COLO668 (cell line): Measurements from ENCODE around the gene RMC1.
"Not testable (repeated sequence)": the region's sequence is repeated elsewhere in the genome, so short reads cannot be mapped to it uniquely, and the experiment has no call there.

ENCODE experiments used
- DNase-seq: peaks from one replicate; lab custom pipeline; 2025; ENCODE audit not compliant: unreplicated experiment; lab: John Stamatoyannopoulos, UW

RMC1 gene

DNA sequence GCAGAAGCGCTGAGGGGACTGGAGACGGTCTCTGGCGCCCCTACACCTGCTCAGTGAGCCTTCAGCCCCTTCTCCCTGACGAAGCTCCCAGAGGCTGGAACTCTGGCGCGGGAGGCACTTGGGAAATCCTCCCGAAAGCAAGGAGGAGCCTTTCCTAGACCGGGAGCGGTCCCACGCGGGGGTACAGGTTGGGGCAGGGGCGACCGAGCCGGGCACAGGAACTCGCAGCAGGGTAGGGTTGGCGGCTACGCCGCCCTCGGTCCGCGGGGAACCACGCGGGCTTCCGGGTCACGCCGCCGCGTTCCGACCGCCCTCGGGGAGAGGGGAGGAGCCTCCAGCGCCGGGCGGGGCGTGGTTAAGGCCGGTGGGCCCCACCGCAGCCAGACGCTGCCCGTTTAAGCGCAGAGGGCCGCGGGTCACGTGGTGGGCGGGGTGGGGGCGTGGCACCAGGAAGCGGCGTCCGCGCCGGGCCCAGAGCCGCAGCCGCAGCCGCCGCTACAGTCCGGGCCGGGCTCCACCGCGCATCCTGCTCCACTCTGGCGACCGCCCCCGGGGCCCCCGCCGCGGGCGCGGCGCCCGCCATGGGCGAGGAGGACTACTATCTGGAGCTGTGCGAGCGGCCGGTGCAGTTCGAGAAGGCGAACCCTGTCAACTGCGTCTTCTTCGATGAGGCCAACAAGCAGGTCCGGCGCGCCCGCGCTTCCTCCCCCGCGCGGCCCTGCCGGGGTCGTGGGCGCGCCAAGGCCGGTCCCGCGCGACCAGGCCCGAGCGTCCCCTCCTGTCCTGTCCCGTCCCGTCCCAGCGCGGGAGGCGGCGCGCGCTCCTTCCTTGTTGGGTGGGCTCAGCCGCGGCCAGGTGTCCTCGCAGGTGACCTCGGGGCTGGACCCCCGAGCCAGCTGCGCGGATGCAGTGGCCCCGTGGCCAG is at the start of gene RMC1:
Gene RMC1 (plus strand): TSS at position 474 of the 925 bp plus-strand sequence. CDS start 108 bp downstream, at position 582.
- peak; percentile 99 for DNase-seq

DNA sequence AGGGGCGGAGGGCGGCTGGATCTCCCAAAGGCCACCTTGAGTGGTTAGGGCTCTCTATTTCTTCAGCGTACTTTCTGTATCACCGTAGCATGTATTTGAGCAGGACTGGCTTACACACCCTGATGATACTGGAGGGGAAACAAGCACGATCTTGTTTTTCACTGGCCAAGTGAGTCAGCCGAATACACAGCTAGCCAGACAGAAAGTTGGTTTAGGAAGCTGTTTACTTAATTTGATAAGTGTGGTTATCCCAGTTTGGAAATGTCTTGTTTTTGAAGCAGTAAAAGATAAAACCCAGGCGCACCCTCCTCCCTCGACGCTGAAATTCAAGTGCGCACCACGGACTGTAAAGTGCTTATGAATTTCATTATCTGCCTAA is 49.6 kb upstream of the RMC1 start:
- no peak for DNase-seq

DNA sequence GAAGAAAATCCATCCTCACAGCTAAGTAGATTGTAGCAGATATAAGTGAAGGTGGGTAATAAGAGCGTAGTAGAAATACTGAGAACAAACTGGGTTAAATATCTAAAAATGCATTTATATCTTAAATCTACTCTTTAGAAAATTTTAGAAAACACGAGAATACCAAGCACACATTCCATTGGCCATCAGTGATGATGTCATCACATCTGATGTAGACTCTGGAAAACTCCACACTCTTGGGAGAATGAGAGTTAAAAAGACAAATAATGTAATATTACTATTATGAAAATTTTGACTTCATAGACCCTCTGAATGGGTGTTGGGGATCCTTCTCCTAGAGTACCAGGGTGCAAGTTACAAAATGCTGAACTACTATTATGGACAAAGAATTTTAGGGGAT is 46.5 kb upstream of the RMC1 start:
- DNase-seq = no peak

GRCh38 chr18:23458830-23459529 is 44.3 kb upstream of the RMC1 start:
- DNase-seq = no peak

DNA sequence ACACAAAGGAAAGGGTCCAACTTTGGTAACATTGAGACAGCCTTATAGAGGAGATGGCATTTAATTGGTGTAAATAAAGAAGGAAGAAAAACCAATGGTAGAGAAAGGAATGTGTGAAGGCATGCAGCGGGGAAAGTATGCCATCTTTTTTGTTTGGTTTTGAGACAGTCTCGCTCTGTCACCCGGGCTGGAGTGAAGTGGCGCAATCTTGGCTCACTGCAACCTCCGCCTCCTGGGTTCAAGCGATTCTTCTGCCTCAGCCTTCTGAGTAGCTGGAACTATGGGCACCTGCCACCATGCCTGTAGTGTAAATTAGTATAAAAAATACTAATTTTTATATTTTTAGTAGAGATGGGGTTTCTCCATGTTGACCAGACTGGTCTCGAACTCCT is 43.8 kb upstream of the RMC1 start:
- DNase-seq = no peak

GRCh38 chr18:23460285-23461273 is 42.7 kb upstream of the RMC1 start:
- DNase-seq = no peak

GRCh38 chr18:23462876-23463275 is 40.4 kb upstream of the RMC1 start:
- DNase-seq = no peak

DNA sequence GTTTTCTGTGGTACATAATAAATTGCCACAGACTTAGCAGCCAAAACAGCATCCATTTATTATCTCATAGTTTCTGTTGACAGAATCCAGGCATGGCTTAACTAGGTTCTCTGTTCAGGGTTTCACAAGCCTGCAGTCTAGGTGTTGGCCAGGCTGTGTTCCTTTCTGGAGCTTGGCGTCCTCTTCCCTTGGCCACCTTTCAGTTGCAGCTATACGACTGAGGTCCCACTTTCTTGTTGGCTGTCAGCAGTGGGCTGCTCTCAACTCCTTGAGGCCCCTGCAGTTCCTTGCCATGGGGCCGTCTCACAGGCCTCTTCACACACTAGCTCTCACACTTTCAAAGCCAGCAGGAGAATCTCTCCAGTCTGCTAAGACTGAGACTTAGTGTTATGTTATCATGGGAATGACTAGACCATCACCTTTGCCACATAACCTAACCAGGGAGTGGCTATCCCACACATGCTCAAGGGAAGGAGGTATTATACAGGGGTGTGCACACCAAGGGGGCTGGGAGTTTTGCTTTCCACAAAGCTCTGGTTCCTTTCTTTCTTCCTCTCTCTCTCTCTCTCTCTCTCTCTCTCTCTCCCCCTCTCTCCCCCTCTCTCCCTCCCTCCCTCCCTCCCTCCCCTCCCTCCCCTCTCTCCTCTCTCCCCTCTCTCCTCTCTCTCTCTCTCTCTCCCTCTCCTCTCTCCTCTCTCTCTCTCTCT is 34.4 kb upstream of the RMC1 start:
- no peak for DNase-seq

- no peak for DNase-seq
These were observed 32.5 kb upstream of the RMC1 start for GRCh38 chr18:23470620-23471387.

DNA sequence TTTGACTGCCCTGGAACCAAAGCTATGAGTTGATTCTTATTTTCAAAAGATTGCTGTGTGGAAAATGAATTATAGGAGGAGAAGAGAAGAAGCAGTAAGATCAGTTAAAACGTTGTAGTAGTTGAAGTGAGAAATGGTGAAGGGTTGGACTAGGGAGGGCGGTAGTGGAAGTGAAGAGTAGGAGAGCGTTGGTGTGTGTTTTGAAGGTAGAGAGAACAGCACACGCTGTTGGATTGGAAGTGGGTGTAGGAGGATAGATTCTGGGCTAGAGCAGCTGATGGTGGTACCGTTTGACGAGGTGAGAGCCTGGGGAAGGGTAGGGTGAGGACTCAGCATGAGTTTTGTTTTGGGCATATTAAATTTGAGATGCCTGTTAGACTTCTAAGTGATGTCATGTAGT is 31.8 kb upstream of the RMC1 start:
- no peak for DNase-seq

- no peak for DNase-seq
These were observed 23.3 kb upstream of the RMC1 start for GRCh38 chr18:23479829-23480505.

DNA sequence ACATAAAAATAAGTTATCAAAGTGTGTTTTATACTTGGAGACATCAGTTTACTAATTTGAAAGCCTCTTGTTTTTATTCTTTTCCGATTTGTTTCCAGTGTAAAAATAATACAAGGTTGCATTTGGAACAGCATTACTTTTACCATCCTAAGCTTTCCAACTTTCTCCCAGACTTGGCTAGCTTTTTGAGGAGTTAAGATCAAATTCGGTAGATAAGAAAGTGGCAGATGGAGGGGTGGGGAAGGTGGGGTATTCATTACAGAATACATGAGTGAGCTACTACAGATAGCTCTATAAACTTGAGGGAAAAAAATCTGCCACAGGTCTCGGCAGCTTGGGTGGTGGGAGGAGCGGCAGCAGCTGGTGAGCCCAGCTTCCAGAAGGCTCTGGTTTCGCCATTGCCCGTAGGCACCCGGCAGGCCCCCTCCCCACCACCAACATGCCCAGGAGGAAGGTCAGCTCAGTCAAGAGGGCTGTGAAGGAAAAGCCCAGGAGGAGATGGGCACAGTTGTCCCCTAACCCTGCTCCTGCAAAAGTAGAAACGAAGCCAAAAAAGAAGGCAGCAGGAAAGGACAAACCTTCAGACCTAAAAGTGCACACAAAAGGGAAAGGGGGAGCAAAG is 18.6 kb upstream of the RMC1 start:
- DNase-seq = no peak

DNA sequence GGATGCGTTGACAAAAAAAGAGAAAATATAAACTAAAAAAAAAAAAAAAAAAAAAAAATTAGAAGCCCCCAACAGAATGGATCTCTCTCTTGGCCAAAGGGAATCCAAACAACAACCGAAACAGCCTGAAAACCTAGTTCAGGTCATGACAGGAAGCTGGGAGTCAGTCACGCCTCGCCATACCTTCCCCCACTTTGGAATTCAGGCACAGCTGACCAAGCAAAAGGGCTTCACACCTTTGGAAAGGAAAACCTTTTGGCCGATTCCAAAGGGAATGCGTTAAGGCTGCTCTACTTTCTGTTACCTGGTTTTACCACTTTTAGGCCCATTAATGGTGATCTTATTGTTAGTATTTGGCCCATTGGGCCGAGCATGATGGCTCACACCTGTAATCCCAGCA is 17.9 kb upstream of the RMC1 start:
- no peak for DNase-seq

DNA sequence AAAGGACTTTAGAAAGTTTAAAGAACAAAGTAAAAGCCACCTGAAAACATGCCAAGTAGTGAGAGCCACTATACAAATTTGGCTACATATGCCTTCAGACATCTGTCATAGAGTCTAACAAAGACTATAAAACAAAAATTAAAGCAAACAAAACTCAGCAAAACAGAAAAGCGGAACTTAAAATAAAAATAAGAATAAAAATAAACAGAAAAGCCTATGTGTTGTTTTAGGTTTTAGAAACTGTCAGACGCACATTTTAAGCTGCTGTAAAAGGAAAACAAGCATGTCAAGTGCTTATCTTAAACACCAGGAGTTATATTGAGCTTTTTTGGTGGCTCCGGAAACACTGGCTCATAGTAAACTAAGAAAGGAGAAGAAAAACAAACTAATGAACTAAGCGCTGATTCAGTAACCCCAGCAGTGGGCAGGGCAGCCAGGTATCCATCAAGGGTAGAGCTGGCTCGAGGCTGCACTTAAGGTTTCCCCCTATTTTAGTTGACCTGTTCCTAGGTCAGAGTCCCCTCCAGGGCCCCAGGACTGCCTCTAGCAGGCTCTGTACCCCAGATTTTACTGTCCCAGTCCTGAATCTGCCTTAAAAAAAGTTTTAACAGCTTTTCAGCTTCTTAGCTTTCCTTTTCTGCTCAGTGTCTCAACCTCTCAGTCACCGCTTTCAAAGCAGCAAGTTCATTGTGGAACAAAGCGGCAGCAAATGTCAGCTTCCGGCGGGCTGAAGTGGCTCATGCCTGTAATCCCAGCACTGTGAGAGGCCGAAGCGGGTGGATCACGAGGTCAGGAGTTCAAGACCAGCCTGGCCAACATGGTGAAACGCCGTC is 15.4 kb upstream of the RMC1 start:
- DNase-seq = no peak

- DNase-seq = not testable (repeated sequence)
These were observed 13.7 kb upstream of the RMC1 start for GRCh38 chr18:23489586-23489985.

GRCh38 chr18:23493654-23494053 is 9.7 kb upstream of the RMC1 start:
- DNase-seq = no peak

- no peak for DNase-seq
These were observed 8.3 kb upstream of the RMC1 start for GRCh38 chr18:23494992-23495391.
